ENCODE results near the gene PDE6H. TPM values are rescaled to one million over a fixed set of nuclear protein-coding genes. Genes with fewer than 3 reads are reported as not detected.

PDE6H gene
- total and polyA plus RNA-seq, 10 of the 15 experiments (the other 5 are each of a cell fraction or from before 2014, with no cell fraction given) = 0.16 TPM; not detected in 9

DNA sequence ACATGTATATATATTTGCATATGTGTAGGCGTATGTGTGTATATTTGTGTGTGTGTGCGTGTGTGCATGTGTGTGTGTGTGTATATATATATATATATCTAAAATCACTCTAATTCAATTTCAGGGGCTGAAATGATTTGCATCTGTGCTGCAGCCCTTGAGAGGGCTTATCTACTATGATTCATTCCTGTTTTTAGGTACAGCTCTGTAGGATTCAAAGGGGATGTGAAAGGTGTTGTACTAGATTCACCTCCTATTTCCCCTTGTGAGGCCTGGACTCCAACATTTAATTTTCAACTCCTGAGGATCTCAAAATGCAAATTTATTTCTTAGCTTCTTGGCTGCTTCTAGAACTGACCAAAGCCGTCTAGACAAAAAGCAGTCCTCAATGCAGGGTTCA, 45.6 kb upstream of the PDE6H start:
- H3K27me3 ChIP-seq (replicated peaks in 1 of 2; ENCODE audit: control insufficient read depth in 2 of 2, insufficient read depth in 2 of 2, low read length in 1 of 2) = no peaks in the 10 kb centered on the region
- RAD21 ChIA-PET (ENCODE audit: unreplicated experiment) = interaction anchor here (1.4 kb wide), 1 partner anchor 68 kb away, joined by 4 read pairs; no protein-coding TSS in a partner anchor
- H3K79me2 ChIP-seq (ENCODE audit: control insufficient read depth, insufficient read depth, low read length) = no peaks in the 10 kb centered on the region
- no peak overlapping the region for H3K4me3 ChIP-seq
- POLR2A ChIA-PET = no interaction called here
- H3K9me3 ChIP-seq (replicated peaks; ENCODE audit: control insufficient read depth, insufficient read depth, low read length) = no peaks in the 10 kb centered on the region
- H3K4me2 ChIP-seq (ENCODE audit: control insufficient read depth, insufficient read depth) = no peak overlapping the region
- CTCF ChIA-PET = no interaction called here
- WGBS (ENCODE audit: insufficient coverage, insufficient replicate concordance, low lambda C conversion rate, missing lambda C conversion rate) = 59% methylated on average over 3 of the region's 3 CpGs
- H3K4me1 ChIP-seq (ENCODE audit: control insufficient read depth, insufficient read depth, low read length) = no peaks in the 10 kb centered on the region
- no peak for FAIRE-seq
- H4K20me1 ChIP-seq (ENCODE audit: control insufficient read depth, insufficient read depth) = no peaks in the 10 kb centered on the region
- in situ Hi-C loops (cut with MboI) (no loop called here), intact Hi-C loops (cut with micrococcal nuclease; ENCODE audit: unreplicated experiment) (no loop called here)
- SMC1A ChIA-PET (ENCODE audit: uncharacterized antibody, unreplicated experiment) = interaction anchor here (0.6 to 1.8 kb wide), 3 partner anchors 15 to 81 kb away, joined by 3 to 6 read pairs (median 4); no protein-coding TSS in a partner anchor
- H3K9ac ChIP-seq (ENCODE audit: control insufficient read depth, insufficient read depth, low read length) = no peak overlapping the region
- ATAC-seq = no peak
- no peak overlapping the region for H2AFZ ChIP-seq (ENCODE audit: control insufficient read depth, low read depth, low read length)
- no peak for DNase-seq (ENCODE audit: low read depth, low spot score)
- H3K36me3 ChIP-seq (ENCODE audit: control insufficient read depth in 2 of 2, insufficient read depth in 2 of 2, low read length in 1 of 2) = no peaks in the 10 kb centered on the region
- BruUV-seq (replicated peaks) = no TSS peak
- no peak overlapping the region for H3K27ac ChIP-seq (ENCODE audit: control insufficient read depth, insufficient read depth)
- TF ChIP-seq SIX5 (IDR thresholded peaks at IDR 0.05; ENCODE audit: low read depth, low read length, severe bottlenecking) = no peak
- TF ChIP-seq ZNF592 (IDR thresholded peaks at IDR 0.05) = no peak
- TF ChIP-seq SUPT20H (IDR thresholded peaks at IDR 0.05; ENCODE audit: borderline replicate concordance, control insufficient read depth, low read depth, low read length) = no peak
- TF ChIP-seq, protein P1, sequence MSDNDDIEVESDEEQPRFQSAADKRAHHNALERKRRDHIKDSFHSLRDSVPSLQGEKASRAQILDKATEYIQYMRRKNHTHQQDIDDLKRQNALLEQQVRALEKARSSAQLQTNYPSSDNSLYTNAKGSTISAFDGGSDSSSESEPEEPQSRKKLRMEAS (IDR thresholded peaks at IDR 0.05; ENCODE audit: low read depth, low read length) = no peak
- no peak for TF ChIP-seq MYB (IDR thresholded peaks at IDR 0.05; ENCODE audit: borderline replicate concordance, low read depth, low read length)
- TF ChIP-seq HDGF (IDR thresholded peaks at IDR 0.05) = no peak
- no peak for TF ChIP-seq CBFB (IDR thresholded peaks at IDR 0.05; ENCODE audit: low read depth)
- TF ChIP-seq JUNB (IDR thresholded peaks at IDR 0.05) = no peak
- TF ChIP-seq, protein P2, sequence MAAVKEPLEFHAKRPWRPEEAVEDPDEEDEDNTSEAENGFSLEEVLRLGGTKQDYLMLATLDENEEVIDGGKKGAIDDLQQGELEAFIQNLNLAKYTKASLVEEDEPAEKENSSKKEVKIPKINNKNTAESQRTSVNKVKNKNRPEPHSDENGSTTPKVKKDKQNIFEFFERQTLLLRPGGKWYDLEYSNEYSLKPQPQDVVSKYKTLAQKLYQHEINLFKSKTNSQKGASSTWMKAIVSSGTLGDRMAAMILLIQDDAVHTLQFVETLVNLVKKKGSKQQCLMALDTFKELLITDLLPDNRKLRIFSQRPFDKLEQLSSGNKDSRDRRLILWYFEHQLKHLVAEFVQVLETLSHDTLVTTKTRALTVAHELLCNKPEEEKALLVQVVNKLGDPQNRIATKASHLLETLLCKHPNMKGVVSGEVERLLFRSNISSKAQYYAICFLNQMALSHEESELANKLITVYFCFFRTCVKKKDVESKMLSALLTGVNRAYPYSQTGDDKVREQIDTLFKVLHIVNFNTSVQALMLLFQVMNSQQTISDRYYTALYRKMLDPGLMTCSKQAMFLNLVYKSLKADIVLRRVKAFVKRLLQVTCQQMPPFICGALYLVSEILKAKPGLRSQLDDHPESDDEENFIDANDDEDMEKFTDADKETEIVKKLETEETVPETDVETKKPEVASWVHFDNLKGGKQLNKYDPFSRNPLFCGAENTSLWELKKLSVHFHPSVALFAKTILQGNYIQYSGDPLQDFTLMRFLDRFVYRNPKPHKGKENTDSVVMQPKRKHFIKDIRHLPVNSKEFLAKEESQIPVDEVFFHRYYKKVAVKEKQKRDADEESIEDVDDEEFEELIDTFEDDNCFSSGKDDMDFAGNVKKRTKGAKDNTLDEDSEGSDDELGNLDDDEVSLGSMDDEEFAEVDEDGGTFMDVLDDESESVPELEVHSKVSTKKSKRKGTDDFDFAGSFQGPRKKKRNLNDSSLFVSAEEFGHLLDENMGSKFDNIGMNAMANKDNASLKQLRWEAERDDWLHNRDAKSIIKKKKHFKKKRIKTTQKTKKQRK (IDR thresholded peaks at IDR 0.05; ENCODE audit: low read depth, low read length) = no peak
- no peak for TF ChIP-seq MYC (IDR thresholded peaks at IDR 0.05; ENCODE audit: insufficient read depth, insufficient read length, insufficient replicate concordance, low read length, severe bottlenecking)
- no peak for TF ChIP-seq BRCA1 (IDR thresholded peaks at IDR 0.05; ENCODE audit: low read depth, low read length)
- TF ChIP-seq, protein P3, sequence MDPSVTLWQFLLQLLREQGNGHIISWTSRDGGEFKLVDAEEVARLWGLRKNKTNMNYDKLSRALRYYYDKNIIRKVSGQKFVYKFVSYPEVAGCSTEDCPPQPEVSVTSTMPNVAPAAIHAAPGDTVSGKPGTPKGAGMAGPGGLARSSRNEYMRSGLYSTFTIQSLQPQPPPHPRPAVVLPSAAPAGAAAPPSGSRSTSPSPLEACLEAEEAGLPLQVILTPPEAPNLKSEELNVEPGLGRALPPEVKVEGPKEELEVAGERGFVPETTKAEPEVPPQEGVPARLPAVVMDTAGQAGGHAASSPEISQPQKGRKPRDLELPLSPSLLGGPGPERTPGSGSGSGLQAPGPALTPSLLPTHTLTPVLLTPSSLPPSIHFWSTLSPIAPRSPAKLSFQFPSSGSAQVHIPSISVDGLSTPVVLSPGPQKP (IDR thresholded peaks at IDR 0.05; ENCODE audit: low read depth, low read length) = no peak
- TF ChIP-seq RBBP5 (conservative IDR thresholded peaks at IDR 0.05) = no peak
- TF ChIP-seq USF2 (IDR thresholded peaks at IDR 0.05; ENCODE audit: borderline replicate concordance, low read depth, low read length) = no peak
- TF ChIP-seq RAD21 (IDR thresholded peaks at IDR 0.05; ENCODE audit: insufficient read depth, low read depth, low read length) = no peak
